Vagina (tissue), 2 donors: ENCODE results near the gene ZBTB11. TPM values are rescaled to one million over a fixed set of nuclear protein-coding genes. Genes with fewer than 3 reads are reported as not detected.

ENCODE experiments used
- DNase-seq, 2 donors: peaks; one replicate each; pipeline ENCODE4 v3.0.0-alpha.2; 2017; ENCODE audit errors: extremely low spot score in 2 of 2
- H3K27ac ChIP-seq: fragments of 200-600 bp; sonication (generic); one replicate; pipeline ENCODE4 v1.5.1; 2019
- H3K27me3 ChIP-seq: fragments of 200-600 bp; sonication (generic); one replicate; pipeline ENCODE4 v1.5.1; 2019
- H3K36me3 ChIP-seq, 2 donors: fragments of 200-600 bp; sonication (generic); one replicate each; pipeline ENCODE4 v1.5.1; 2017 to 2019
- H3K4me1 ChIP-seq: fragments of 200-600 bp; sonication (generic); one replicate; pipeline ENCODE4 v1.5.1; 2019
- H3K4me3 ChIP-seq, 2 donors: fragments of 200-600 bp; sonication (generic); 1 replicate in 1 of 2; 2 replicates in 1 of 2; pipeline ENCODE4 v1.5.1; 2016 to 2019
- H3K9me3 ChIP-seq: fragments of 200-600 bp; sonication (generic); one replicate; pipeline ENCODE4 v1.5.1; 2019
- CTCF ChIP-seq, 3 experiments: fragments of 450-650 bp in 2 of 3; fragments of 200-600 bp in 1 of 3; sonication (generic) in 1 of 3; IDR thresholded peaks; one replicate each; pipeline ENCODE4 v1.5.1; 2017 to 2019; ENCODE audit warnings: antibody characterized with exemption in 3 of 3, mild to moderate bottlenecking in 2 of 3, moderate library complexity in 2 of 3
- POLR2A ChIP-seq, 2 donors: fragments of 450-650 bp; IDR thresholded peaks; one replicate each; pipeline ENCODE4 v1.6.1; 2017; ENCODE audit warnings: antibody characterized with exemption in 2 of 2, mild to moderate bottlenecking in 2 of 2, moderate library complexity in 2 of 2
- POLR2AphosphoS5 ChIP-seq, 2 donors: sonication (generic); formaldehyde crosslinking; IDR thresholded peaks; one replicate each; pipeline ENCODE4 v1.9.0; 2017; ENCODE audit warnings: antibody characterized with exemption in 2 of 2, mild to moderate bottlenecking in 2 of 2, low read depth in 1 of 2; ENCODE audit not compliant: insufficient read depth in 1 of 2
- intact Hi-C: fragments of 100-400 bp; cut with DNase I; formaldehyde crosslinking; loops from one replicate; pipeline ENCODE4 v1.15.1; 2023
- total RNA-seq: library from RNA; depleted of rRNA; stranded (reverse); fragments of >200 nt; gene quantifications from one replicate; pipeline ENCODE4 v1.2.3, GENCODE V29; 2016

The ZBTB11 gene
- total RNA-seq, 1 donor from 2014 or later: 27.5 TPM

- Histone ChIP-seq H3K4me1 (peaks cover 13% of the 10 kb centered on the region), H3K9me3 (no peaks in the 10 kb centered on the region), H3K4me3 (no peak overlapping the region), H3K27ac (no peak overlapping the region), H3K27me3 (no peaks in the 10 kb centered on the region), H3K36me3 (no peaks in the 10 kb centered on the region)
- intact Hi-C loops: no loop called here
- TF ChIP-seq CTCF (IDR thresholded peaks at IDR 0.05) (no peak), POLR2AphosphoS5 (IDR thresholded peaks at IDR 0.05; ENCODE audit: insufficient read depth in 1 of 2, low read depth in 1 of 2) (no peak), POLR2A (IDR thresholded peaks at IDR 0.05) (no peak)
- no peak for DNase-seq
These were observed 14.0 kb upstream of the ZBTB11 start for GRCh38 chr3:101690972-101691371.

- no peaks in the 10 kb centered on the region for H3K9me3 ChIP-seq
- H3K4me3 ChIP-seq: no peak overlapping the region
- peaks cover 23% of the 10 kb centered on the region for H3K4me1 ChIP-seq
- peaks cover 0 to 1% of the 10 kb centered on the region in 2 donors for H3K36me3 ChIP-seq
- DNase-seq: no peak
- no peaks in the 10 kb centered on the region for H3K27me3 ChIP-seq
- no peak for TF ChIP-seq POLR2A (IDR thresholded peaks at IDR 0.05)
- TF ChIP-seq CTCF (IDR thresholded peaks at IDR 0.05): no peak
- TF ChIP-seq POLR2AphosphoS5 (IDR thresholded peaks at IDR 0.05; ENCODE audit: insufficient read depth in 1 of 2, low read depth in 1 of 2): no peak
- no peak overlapping the region for H3K27ac ChIP-seq
- intact Hi-C loops: no loop called here
These were observed 12.4 kb upstream of the ZBTB11 start for GRCh38 chr3:101689286-101689685.

GRCh38 chr3:101687142-101687931, 10.4 kb upstream of the ZBTB11 start:
- no peak for DNase-seq
- intact Hi-C loops: no loop called here
- H3K27ac ChIP-seq: peak overlapping the region; percentile 96

GRCh38 chr3:101685870-101686307, 9.0 kb upstream of the ZBTB11 start:
- no peak for DNase-seq
- Histone ChIP-seq H3K9me3 (no peaks in the 10 kb centered on the region), H3K36me3 (peaks cover 0 to 25% of the 10 kb centered on the region in 2 donors), H3K27me3 (no peaks in the 10 kb centered on the region), H3K27ac (peak overlapping the region; percentile 96), H3K4me1 (peaks cover 38% of the 10 kb centered on the region), H3K4me3 (peak overlapping the region; percentile 66 to 69)
- no peak for TF ChIP-seq CTCF (IDR thresholded peaks at IDR 0.05)
- TF ChIP-seq POLR2A (IDR thresholded peaks at IDR 0.05): no peak
- no peak for TF ChIP-seq POLR2AphosphoS5 (IDR thresholded peaks at IDR 0.05; ENCODE audit: insufficient read depth in 1 of 2, low read depth in 1 of 2)
- intact Hi-C loops: no loop called here

More at GRCh38 chr3:101687142-101687931, 10.4 kb upstream of the ZBTB11 start:
- no peaks in the 10 kb centered on the region for H3K9me3 ChIP-seq
- TF ChIP-seq CTCF (IDR thresholded peaks at IDR 0.05) (no peak), POLR2AphosphoS5 (IDR thresholded peaks at IDR 0.05; ENCODE audit: insufficient read depth in 1 of 2, low read depth in 1 of 2) (no peak), POLR2A (IDR thresholded peaks at IDR 0.05) (no peak)
- no peaks in the 10 kb centered on the region for H3K27me3 ChIP-seq
- peaks cover 0 to 11% of the 10 kb centered on the region in 2 donors for H3K36me3 ChIP-seq
- H3K4me3 ChIP-seq: peak overlapping the region; percentile 66 to 69
- H3K4me1 ChIP-seq: peaks cover 38% of the 10 kb centered on the region

GRCh38 chr3:101685050-101685400, 8.1 kb upstream of the ZBTB11 start:
- DNase-seq: no peak
- Histone ChIP-seq H3K36me3 (peaks cover 0 to 34% of the 10 kb centered on the region in 2 donors), H3K27ac (peak overlapping the region; percentile 96), H3K27me3 (no peaks in the 10 kb centered on the region), H3K4me1 (peaks cover 38% of the 10 kb centered on the region), H3K4me3 (peak overlapping the region; percentile 66 to 69), H3K9me3 (no peaks in the 10 kb centered on the region)
- intact Hi-C loops: no loop called here
- TF ChIP-seq POLR2AphosphoS5 (IDR thresholded peaks at IDR 0.05; ENCODE audit: insufficient read depth in 1 of 2, low read depth in 1 of 2) (peak in 1 of 2 donors; percentile 13), POLR2A (IDR thresholded peaks at IDR 0.05) (no peak), CTCF (IDR thresholded peaks at IDR 0.05) (no peak)
